Measurements from ENCODE around the gene UPK3BL2.
"Not testable (repeated sequence)": the region's sequence is repeated elsewhere in the genome, so short reads cannot be mapped to it uniquely, and the experiment has no call there.

Gene UPK3BL2

DNA sequence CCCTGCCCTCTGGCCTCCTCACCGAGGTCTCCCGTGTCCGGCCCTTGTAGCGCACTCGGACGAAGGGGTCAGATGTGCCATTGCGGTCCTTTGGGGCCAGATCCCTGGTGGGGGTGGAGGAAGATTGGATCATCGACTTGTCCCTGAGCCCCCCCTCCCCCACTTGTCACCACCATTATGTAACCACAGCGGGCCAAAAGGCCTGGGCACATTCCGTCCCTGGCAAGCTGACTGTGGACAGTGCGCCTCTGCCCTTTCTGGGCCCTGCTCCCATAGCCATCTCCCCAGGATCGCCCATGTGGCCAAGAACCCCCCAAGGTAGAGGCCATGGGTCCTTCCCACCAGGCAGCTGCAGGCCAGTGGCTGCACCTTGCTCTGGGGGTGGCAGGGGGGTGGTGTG lies 40.4 kb downstream of the UPK3BL2 start:
- H3K4me3 ChIP-seq (ENCODE audit: low read depth, low read length); DNase-seq (ENCODE audit: low read depth): not testable (repeated sequence)

DNA sequence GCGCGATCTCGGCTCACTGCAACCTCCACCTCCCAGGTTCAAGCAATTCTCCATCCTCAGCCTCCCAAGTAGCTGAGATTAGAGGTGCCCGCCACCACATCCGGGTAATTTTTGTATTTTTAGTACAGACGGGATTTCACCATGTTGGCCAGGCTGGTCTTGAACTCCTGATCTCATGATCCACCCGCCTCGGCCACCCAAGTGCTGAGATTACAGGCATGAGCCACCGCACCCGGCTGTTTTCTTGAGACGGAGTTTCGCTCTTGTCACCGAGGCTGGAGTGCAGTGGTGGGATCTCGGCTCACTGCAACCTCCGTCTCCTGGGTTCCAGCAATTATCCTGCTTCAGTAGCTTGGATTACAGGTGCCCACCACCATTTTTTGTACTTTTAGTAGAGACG lies 45.2 kb downstream of the UPK3BL2 start:
- H3K4me3 ChIP-seq (ENCODE audit: low read depth, low read length); DNase-seq (ENCODE audit: low read depth): not testable (repeated sequence)

DNA sequence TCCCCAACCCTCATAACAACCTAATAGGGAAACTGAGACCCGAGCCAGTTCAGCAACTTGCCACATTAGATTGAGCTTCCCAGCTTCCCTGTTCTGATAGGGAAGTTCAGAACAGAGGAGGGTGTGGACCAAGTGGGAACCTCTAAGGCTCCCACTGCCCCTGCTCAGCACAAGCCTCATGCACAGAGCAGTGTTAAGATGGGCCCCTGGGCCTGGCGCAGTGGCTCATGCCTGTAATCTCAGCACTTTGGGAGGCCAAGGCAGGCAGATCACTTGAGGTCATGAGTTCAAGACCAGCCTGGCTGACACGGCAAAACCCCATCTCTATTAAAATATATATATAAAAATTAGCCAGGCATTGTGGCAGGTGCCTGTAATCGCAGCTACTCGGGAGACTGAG lies 46.2 kb downstream of the UPK3BL2 start:
- not testable (repeated sequence) for DNase-seq (ENCODE audit: low read depth); H3K4me3 ChIP-seq (ENCODE audit: low read depth, low read length)

DNA sequence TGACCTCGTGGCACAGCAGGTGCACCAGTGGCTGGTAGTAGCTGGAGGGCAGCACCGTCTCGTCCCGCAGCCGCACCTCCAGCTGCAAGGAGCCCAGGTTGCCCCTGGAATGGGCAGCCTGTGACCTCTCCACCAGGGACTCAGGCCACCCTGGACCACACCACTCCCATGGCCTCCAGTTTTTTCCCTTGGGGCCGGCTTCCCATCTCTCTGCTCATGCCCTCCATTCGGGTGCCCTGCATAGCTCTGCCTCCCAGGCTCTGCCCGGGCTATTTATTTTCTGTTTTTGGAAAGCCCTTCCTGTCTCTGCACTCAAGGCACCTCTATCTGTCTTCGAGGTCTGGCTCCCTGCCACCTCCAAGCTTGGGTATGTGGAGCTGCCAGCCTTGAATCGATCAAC lies 46.6 kb downstream of the UPK3BL2 start:
- DNase-seq (ENCODE audit: low read depth), result not testable (repeated sequence)

DNA sequence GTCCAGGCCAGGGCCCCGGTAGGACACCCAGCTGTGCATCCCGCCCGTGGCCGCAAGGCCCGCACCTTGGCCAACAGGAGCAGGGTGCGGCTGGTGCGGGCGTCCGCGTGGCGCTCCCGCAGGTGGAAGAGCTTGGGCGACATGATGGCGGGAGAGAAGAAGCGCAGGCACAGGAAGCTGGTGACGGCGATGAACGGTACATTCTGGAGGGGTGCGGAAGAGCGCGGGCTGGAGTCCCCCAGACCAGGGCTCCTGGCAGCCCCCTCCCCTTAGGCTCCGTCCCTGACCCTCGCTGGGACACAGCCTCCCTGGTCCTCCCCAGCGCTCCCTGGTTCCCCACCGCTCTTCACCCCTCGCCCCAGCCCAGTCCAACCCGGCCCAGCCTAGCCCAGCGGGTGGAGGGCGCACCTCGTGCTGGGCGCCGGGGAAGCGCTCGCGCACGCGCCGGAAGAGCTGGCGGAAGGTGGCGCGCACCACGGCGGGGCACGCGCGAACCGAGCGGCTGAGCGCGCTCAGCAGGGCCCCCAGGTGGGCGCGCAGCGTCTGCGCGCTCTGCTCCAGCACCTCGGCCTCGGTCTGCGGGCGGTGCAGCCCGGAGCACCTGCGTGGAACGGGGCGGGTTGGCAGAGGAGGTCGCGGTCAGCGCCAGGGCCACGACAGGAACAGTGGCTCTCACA lies 48.9 kb downstream of the UPK3BL2 start:
- not testable (repeated sequence) for H3K4me3 ChIP-seq (ENCODE audit: low read depth, low read length); DNase-seq (ENCODE audit: low read depth)

More for the DNA sequence above, 46.6 kb downstream of the UPK3BL2 start:
- not testable (repeated sequence) for H3K4me3 ChIP-seq (ENCODE audit: low read depth, low read length)

DNA sequence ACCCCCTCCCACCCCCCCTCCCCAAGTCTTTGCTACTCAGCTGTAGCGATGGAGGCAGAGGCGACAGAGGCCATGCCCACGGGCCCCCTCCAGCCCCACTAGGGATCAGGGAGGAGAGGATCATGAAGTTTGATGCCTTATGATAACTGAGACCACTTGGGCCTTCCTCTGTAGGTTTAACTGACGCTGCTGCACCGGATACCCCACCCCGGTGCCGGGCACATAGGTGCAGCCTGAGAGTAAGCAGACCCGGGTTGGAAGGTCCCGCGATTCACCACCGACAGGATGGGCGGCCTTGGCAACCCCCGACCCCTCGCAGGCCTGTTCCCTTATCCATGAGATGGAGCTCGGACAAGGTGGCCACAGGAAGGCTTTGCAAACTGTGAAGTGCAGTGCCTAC lies 49.5 kb downstream of the UPK3BL2 start:
- not testable (repeated sequence) for H3K4me3 ChIP-seq (ENCODE audit: low read depth, low read length); DNase-seq (ENCODE audit: low read depth)

DNA sequence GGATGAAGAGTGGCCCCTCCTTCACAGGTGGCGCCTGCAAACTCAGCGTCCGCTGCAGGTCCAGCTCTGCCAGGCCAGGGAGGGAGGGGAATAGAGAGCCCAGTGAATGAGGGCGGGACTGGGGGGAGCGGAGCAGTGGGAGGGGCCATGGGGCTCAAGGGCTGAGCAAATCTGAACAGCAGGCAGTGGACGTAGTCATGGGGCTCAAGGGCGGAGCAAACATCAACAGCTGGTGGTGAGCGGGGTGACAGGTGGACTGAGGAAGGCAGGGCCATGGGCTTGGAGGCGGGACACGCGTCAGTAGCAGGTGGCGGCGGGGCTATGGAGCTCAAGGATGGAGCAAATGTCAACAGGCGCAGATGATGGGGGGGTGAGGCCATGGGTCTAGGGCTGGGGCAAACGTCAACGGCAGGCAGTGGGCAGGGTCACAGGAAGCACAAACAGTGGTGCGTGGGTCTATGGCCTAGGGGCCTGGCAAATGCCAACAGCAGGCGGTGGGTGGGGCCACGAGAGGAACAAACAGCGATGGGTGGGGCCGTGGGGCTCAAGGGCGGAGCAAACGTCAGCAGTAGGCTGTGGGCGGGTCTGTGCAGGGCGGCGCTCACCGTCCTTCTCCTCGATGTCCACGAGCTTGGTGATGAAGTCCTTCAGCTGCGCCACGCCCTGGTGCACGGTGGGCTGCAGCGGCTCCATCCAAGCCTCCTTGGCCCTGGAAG lies 50.1 kb downstream of the UPK3BL2 start:
- DNase-seq (ENCODE audit: low read depth), result peak; percentile 6
- not testable (repeated sequence) for H3K4me3 ChIP-seq (ENCODE audit: low read depth, low read length)

DNA sequence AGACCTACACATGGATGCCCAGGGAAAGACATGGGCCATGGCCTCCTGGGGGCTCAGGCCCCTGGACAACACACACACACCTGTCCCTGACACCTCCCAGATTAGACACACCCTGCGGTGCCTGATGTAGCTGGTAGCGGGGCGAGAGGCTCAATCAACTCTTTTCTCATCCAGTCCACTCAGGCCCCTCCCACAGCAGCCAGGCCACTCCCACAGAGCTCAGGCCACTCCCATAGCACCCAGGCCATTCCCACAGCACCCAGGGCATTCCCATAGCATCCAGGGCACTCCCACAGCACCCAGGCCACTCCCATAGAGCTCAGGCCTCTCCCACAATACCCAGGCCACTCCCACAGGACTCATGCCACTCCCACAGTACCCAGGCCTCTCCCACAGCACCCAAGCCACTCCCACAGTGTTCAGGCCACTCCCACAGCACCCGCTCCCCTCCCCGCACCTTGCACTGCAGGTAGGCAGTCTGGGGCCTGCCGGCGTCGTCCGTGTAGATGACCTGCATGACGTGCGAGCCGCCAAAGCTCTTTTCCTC lies 52.9 kb downstream of the UPK3BL2 start:
- H3K4me3 ChIP-seq (ENCODE audit: low read depth, low read length); DNase-seq (ENCODE audit: low read depth): not testable (repeated sequence)

Data from skeletal muscle cell (primary cell).